ENCODE measurements around the gene LRRC28.

LRRC28 gene

DNA sequence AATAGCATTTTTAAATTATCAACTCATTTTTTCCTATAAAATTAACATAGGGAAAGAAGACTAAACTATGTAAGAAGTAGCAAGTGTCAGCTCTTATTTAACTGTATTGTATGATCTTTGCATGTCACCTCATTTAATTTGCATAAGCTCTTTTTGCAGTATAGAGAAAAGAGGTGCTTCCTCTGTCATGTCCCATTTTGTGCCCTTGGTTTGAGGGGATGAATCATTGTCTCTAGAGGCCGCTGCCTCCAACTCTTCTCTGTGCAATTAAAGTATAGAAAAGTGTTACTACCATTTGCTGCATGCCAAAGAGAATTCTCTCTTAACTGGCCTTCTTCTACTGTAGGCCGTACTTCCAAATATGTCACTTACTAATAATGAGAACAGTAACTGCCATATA is 93.4 kb downstream of the LRRC28 start:
- no peak overlapping the region for H3K4me3 ChIP-seq (replicated peaks; ENCODE audit: low read depth, low read length)
- no peak for DNase-seq (ENCODE audit: low read depth)
- TF ChIP-seq, protein P1, sequence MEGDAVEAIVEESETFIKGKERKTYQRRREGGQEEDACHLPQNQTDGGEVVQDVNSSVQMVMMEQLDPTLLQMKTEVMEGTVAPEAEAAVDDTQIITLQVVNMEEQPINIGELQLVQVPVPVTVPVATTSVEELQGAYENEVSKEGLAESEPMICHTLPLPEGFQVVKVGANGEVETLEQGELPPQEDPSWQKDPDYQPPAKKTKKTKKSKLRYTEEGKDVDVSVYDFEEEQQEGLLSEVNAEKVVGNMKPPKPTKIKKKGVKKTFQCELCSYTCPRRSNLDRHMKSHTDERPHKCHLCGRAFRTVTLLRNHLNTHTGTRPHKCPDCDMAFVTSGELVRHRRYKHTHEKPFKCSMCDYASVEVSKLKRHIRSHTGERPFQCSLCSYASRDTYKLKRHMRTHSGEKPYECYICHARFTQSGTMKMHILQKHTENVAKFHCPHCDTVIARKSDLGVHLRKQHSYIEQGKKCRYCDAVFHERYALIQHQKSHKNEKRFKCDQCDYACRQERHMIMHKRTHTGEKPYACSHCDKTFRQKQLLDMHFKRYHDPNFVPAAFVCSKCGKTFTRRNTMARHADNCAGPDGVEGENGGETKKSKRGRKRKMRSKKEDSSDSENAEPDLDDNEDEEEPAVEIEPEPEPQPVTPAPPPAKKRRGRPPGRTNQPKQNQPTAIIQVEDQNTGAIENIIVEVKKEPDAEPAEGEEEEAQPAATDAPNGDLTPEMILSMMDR (IDR thresholded peaks at IDR 0.05; ENCODE audit: low read length, missing control alignments): no peak

DNA sequence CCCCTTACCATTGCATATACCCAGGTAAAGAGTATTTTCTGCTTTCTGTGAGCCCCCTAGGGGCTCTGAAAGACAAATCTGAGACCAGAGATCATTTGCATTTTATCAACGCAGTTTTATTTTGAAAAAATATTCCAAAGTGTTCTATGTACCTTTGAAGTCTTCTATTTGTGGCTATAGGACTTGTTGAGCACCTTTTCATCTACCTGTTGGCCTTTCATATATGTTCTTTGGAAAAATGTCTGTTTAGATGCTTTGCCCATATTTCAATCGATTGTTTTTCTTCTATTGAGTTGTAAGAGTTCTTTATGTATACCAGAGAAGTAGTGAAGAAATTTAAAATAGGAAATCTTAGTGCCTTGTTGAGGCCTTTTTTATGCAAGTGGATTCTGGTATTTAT is 94.0 kb downstream of the LRRC28 start:
- TF ChIP-seq, protein P1 (IDR thresholded peaks at IDR 0.05; ENCODE audit: low read length, missing control alignments): no peak
- DNase-seq (ENCODE audit: low read depth): no peak
- H3K4me3 ChIP-seq (replicated peaks; ENCODE audit: low read depth, low read length): no peak overlapping the region

DNA sequence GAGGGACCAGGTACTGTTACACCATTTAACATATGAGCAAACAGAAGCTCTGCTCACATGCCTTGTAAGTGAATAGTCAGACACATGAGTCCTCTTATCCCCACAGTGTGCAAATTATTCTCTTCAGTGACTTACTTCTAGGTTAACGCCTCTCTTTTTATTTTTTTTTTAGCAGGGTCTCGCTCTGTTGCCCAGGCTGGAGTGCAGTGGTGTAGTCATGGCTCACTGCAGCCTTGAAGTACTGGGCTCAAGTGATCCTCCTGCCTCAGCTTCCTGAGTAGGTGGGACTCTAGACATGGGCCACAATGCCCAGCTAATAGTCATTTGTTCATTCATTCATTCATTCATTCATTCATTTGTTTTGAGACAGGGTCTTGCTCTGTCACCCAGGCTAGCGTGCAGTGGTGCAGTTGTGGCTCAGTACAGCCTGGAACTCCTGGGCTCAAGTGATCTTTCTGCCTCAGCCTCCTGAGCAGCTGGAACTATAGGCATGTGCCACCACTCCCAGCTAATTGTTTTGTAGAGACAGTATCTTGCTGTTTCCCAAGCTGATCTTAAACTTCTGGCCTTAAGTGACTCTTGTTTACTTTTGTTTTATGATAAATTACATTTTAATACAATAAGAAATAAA is 94.7 kb downstream of the LRRC28 start:
- no peak for DNase-seq (ENCODE audit: low read depth)
- TF ChIP-seq, protein P1 (IDR thresholded peaks at IDR 0.05; ENCODE audit: low read length, missing control alignments): no peak
- H3K4me3 ChIP-seq (replicated peaks; ENCODE audit: low read depth, low read length): no peak overlapping the region

DNA sequence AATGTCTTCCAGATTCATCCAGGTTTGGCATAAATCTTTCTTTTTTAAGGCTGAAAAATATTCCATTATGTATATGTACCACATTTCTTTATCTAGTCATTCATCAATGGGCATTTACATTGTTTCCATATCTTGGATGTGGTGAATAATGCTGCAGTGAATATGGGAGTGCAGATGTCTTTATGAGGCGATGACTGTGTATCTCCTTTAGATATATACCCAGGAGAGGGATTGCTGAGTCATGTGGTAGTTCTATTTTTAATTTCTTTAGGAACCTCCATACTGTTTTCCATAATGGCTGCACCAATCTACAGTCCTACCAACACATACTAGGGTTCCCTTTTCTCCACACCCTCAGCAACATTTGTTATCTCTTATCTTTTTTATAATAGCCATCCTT is 96.3 kb downstream of the LRRC28 start:
- TF ChIP-seq, protein P1 (IDR thresholded peaks at IDR 0.05; ENCODE audit: low read length, missing control alignments): no peak
- peak; percentile 13 for DNase-seq (ENCODE audit: low read depth)
- H3K4me3 ChIP-seq (replicated peaks; ENCODE audit: low read depth, low read length): no peak overlapping the region

DNA sequence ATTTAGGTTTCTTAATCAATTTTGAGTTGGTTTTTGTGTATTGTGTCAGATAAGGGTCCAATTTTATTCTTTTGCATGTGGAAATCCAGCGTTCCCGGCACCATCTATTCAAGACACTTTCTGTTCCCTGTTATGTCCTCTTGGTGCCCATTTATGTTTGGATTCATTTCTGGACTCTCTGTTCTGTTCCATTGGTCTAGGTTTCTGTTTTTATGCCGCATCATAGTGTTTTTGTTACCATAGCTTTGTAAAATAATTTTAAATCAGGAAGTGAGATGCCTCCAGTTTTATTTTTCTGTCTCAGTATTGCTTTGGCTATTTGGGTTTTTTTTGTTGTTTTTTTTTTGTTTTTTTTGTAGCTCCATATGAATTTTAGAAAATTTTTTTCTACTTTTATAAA is 97.1 kb downstream of the LRRC28 start:
- DNase-seq (ENCODE audit: low read depth): no peak
- TF ChIP-seq, protein P1 (IDR thresholded peaks at IDR 0.05; ENCODE audit: low read length, missing control alignments): no peak
- no peak overlapping the region for H3K4me3 ChIP-seq (replicated peaks; ENCODE audit: low read depth, low read length)

DNA sequence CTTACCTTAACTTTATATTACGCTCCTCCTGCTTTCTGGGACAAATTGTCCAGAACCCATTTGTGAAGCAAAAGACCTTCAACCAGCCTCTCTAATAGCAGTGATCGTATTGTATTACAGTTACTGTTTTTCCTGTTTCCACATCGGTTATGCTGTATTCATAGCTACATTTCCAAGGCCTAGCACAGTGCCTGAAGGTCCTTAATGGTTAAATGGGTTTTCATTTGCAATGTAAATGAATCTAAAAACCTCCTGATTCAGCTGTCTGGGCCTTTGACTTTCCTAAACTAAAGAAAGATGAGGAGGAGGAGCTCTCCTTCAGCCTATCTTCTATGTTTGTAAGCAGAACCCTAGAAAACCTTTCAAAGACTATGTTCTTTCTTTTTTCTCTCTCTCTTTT is 99.1 kb downstream of the LRRC28 start:
- no peak overlapping the region for H3K4me3 ChIP-seq (replicated peaks; ENCODE audit: low read depth, low read length)
- DNase-seq (ENCODE audit: low read depth): no peak
- TF ChIP-seq, protein P1 (IDR thresholded peaks at IDR 0.05; ENCODE audit: low read length, missing control alignments): no peak

DNA sequence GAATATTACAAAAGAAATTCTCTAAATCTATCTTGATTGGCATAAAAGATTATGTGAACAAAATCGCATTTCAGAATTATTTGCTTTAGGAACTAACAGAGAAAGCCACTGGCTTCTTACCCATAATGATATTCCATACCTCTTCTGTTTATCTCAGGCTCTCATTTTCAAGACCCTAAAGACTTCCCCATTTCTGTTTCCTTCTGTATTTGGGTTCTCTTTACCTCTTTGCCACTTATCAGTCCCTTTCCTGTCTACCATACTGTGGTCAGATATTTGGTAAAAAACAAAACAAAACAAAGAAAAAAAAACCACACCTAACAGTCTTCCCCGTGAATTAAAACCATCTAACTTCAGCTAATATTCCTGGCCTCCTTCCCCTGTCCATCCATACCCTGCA is 108.5 kb downstream of the LRRC28 start:
- TF ChIP-seq, protein P1 (IDR thresholded peaks at IDR 0.05; ENCODE audit: low read length, missing control alignments): no peak

More for the DNA sequence above, 108.5 kb downstream of the LRRC28 start:
- no peak overlapping the region for H3K4me3 ChIP-seq (replicated peaks; ENCODE audit: low read depth, low read length)
- no peak for DNase-seq (ENCODE audit: low read depth)
